ENCODE results near the gene USP53.
A peak's percentile ranks its signal among the peaks of the same experiment; 100 is the strongest.
"Not testable (repeated sequence)": the region's sequence is repeated elsewhere in the genome, so short reads cannot be mapped to it uniquely, and the experiment has no call there.

The USP53 gene

GRCh38 chr4:119212234-119212963 lies at the start of gene USP53:
Gene USP53, plus strand, starts transcription at chr4:119212713. Its CDS starts 27,047 bp downstream, at chr4:119239760.
- peak; percentile 78 for DNase-seq (ENCODE audit: low read depth, low spot score)

DNA sequence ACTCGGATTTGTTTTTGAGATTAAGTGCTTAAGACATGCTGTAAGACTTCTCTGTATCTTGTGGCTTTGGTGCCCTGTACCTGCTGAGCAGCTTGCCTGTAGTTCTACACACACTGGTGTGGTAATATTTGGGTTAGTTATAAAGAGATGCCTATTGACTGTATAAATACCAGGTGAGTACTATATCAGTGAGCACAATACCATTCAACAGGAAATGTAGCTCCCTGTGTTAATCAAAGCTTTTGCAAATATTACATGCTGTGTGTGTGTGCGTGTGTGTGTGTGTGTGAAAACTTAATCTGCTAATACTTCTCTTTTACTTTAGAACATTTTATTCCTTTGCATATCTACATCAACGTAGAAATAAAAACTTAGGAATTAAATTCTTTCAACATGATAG lies 46.7 kb upstream of the USP53 start:
- no peak for DNase-seq (ENCODE audit: low read depth, low spot score)

- no peak for DNase-seq (ENCODE audit: low read depth, low spot score)
Observed at GRCh38 chr4:119170195-119170594, 42.3 kb upstream of the USP53 start.

GRCh38 chr4:119172223-119172622 lies 40.3 kb upstream of the USP53 start:
- no peak for DNase-seq (ENCODE audit: low read depth, low spot score)

DNA sequence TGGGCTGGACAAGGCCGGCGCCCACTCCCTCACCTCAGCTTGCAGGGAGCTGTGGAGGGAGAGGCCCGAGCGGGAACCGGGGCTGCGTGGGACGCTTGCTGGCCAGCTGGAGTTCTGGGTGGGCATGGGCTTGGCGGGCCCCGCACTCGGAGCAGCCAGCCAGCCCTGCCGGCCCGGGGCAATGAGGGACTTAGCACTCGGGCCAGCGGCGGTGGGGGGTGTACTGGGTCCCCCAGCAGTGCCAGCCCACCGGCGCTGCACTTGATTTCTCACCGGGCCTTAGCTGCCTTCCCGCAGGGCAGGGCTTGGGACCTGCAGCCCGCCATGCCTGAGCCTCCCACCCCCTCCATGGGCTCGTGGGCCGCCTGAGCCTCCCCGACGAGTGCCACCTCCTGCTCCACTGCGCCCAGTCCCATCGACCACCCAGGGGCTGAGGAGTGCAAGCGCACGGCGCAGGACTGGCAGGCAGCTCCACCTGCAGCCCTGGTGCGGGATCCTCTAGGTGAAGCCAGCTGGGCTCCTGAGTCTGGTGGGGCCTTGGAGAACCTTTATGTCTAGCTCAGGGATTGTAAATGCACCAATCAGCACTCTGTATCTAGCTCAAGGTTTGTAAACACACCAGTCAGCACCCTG lies 38.7 kb upstream of the USP53 start:
- not testable (repeated sequence) for DNase-seq (ENCODE audit: low read depth, low spot score)

- no peak for DNase-seq (ENCODE audit: low read depth, low spot score)
Observed at GRCh38 chr4:119179011-119179410, 33.5 kb upstream of the USP53 start.

DNA sequence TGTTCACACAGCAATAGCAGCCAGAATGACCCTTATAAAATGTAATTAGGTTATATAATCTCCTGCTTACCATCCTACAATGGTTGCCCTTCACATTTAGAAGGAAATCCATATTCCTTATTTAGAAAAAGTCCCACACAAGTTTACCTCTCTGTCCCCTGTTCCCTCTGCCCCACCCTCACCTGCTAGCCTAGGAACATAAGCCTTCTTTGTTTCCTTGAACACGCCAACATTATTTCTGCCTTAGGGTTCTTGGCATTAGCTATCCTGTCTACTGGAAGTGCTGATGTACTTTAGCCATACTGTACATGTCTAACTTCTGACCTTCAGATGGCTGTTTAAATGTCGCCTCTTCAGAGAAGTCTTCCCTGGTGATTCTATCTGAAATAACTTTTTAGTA lies 28.4 kb upstream of the USP53 start:
- no peak for DNase-seq (ENCODE audit: low read depth, low spot score)

- DNase-seq (ENCODE audit: low read depth, low spot score), result no peak
Observed at GRCh38 chr4:119189638-119190037, 22.9 kb upstream of the USP53 start.

DNA sequence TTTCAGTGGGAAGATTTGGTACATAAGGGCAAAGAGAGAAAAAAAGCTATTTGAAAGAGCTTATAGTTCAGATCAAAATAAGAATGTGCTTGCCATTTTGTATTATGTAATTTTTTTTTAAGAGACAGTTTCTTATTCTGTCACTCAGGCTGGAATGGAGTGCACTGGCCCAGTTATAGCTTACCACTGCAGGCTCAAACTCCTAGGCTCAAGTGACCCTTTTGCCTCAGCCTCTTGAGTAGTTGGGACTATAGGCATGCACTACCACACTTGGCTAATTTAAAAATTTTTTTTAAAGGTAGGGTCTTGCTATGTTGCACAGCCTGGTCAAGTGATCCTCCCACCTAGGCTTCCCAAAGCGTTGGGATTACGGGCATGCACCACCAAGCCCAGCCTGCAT lies 22.2 kb upstream of the USP53 start:
- no peak for DNase-seq (ENCODE audit: low read depth, low spot score)

DNA sequence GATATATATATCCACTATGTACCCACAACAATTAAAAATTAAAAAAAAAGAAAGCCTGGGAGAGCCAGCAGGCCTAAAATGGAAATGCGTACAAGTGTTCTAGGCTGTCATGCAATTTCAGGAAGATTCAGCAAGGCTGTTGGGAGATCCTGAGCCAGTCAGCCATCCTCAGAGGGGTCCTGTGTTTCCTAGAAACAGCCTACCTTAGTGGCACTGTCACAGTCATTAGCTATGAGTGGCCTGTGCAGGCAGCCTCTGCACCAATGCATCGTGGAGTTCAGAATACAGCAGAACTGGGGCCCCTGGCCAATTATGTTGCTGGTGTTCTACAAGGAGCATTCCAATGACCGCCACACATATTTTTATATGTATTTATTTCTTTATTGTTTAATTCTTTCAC lies 21.0 kb upstream of the USP53 start:
- DNase-seq (ENCODE audit: low read depth, low spot score), result no peak

- DNase-seq (ENCODE audit: low read depth, low spot score), result no peak
Observed at GRCh38 chr4:119197772-119198212, 14.7 kb upstream of the USP53 start.

DNA sequence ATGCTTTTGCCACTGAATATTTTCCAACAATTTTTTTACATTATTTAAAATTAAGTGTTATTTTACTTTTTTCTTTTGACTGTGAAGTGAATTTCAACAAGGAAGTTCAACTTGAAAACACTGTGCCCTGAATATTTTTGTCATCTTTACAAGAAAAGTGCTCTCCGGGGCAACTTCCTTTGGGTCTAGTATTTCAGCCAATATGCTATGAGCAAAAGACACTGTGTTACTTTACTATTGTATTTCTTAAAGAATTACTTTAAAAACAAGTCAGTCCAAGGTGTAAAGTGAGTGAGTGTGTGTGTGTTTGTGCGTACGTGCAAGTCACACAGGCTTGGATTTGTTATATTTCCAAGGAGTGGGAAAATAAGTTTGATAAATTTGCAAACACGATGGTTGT lies 7.6 kb upstream of the USP53 start:
- no peak for DNase-seq (ENCODE audit: low read depth, low spot score)

GRCh38 chr4:119205690-119206089 lies 6.8 kb upstream of the USP53 start:
- no peak for DNase-seq (ENCODE audit: low read depth, low spot score)

DNA sequence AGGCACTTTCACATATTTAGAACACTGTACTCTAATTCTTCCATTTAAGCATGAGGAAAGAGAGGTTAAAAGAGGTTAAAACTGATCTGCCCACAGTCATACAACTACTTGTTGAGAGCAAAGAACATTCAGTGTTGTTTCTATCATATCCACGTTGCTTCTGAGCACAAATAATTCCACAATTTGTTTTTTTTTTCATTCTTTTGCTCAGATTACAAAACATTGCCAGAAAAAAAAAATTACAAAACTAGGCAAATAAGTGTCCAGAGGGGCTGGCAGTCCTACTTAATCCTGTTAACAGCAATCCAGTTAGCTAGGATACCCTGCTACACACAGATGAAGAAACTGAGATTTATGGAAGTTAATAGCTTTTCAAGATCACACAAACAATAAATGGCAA lies 6.3 kb upstream of the USP53 start:
- DNase-seq (ENCODE audit: low read depth, low spot score), result no peak

DNA sequence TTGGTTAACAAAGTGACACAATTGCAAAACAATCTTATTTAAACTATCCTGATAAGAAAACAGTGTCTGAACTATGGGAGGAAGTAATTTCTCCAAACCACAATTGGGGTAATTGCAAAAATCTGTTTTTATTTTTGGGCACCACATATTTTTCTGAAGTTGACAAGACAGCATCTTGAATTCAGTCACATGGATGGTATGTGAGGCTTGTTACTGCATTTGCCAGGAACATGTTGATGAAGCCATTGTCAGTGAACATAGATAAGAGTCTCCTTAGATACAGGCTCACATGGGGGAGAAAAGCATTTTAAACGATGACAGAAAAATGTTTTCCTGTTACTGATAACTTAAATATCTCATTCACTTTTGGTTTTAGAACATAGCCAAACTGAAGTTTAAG lies 5.5 kb upstream of the USP53 start:
- no peak for DNase-seq (ENCODE audit: low read depth, low spot score)

DNA sequence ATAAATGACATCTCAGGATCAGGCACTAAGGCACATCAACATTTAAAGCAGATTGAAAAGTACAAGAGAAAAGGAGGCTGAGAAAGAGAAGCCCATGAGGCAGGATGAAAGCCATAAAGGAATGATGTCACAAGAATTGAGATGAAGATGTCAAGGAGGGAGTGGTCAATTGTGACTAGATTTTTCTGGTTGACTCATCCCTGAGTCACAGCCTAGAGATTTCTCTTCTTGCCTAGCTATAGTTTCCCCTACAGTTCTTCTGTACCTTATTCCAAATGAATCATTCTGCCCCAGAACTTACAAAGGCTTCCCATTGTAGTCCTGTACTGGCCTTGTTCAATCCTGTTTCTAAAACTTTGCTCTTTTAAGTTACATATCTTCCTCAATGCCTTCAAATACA lies 3.4 kb upstream of the USP53 start:
- no peak for DNase-seq (ENCODE audit: low read depth, low spot score)

- DNase-seq (ENCODE audit: low read depth, low spot score), result no peak
Observed at GRCh38 chr4:119209586-119209985, 2.9 kb upstream of the USP53 start.

DNA sequence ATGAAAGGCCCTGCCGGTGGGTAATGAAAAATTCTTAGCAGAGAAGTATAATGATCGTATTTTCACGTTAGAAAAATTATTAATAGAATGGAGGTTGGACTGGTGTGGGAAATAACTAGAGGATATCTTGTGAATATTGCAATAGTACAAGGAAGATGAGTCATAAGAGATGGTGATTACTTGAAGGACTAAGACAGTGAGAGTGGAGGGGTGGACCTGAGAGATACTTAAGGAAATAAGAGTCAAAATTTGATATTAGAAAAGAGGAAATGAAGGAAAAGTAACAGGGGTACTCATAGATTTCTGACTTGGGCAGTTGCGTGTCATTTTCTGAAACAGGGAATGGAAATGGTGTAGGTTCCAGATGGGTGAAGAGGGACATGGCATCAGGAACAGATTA lies 1.7 kb upstream of the USP53 start:
- no peak for DNase-seq (ENCODE audit: low read depth, low spot score)

DNA sequence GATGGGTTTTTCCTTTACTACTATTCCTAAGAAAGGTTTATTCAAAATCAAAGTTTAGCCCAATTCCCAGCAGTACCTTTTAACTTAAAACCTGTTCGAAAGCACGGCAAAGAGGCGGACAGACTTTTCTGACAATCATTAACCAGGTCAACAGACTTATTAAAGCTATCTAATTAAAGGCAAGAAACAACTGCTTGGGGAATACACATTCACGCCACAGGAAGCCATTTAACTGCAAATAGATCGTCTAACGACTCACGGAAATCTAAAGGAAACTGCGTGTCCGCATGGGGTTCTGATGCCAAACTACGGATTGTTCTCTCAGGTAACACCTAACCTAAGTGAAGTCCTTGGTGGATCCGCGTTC lies 663 bp upstream of the USP53 start:
- DNase-seq (ENCODE audit: low read depth, low spot score), result peak; percentile 60

GRCh38 chr4:119212964-119213606 lies 572 bp downstream of the USP53 start:
- peak; percentile 82 for DNase-seq (ENCODE audit: low read depth, low spot score)

DNA sequence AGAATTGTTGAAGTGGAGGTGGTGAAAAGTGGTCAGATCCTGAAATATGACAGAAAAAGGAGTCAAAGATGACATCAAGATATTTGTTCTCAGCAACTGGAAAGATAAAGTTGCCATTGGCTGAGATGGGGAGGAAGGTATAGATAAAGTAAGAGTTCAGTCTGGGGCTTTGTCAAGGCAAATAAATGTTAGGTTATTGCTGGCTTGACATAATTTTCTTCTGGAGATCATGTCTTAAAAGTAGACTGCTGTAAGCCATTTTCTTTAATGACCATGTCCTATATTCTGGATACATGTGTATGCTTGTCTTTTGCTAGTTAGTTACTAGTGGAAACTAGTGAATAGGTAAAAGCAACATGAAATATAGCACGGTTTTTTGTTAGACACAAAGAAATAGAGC lies 5.6 kb downstream of the USP53 start:
- no peak for DNase-seq (ENCODE audit: low read depth, low spot score)

DNA sequence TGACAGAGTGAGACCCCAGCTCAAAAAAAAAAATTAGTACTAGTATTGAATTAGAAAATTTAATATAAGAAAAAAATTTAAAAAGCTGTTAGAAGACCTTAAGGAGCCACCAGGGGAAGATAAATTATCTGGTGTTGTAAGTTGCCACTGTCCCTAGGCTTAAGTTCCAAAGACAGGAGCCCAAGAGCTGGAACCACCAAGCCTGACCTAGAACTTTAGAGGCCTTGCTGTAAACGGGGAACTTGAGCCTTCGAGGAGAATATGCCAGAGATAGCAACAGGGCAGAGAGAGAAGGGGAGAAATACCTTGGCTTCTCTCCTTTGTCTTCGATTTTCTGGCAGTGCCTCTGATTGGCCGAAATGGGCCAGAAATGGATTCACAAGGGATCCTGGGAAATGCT lies 8.9 kb downstream of the USP53 start:
- DNase-seq (ENCODE audit: low read depth, low spot score), result no peak

GRCh38 chr4:119227690-119228089 lies 15.2 kb downstream of the USP53 start:
- DNase-seq (ENCODE audit: low read depth, low spot score), result no peak

Data from iPS DF 19.7 (cell line).